Neuron (in vitro differentiated cells): ENCODE measurements around the gene LTN1.
"Not testable (repeated sequence)": the region's sequence is repeated elsewhere in the genome, so short reads cannot be mapped to it uniquely, and the experiment has no call there.

Experiments
- H2AFZ ChIP-seq: one replicate; pipeline ENCODE4 v1.6.1; 2013; ENCODE audit warnings: low read depth, mild to moderate bottlenecking, inconsistent platforms, low read length, moderate library complexity
- H3K27me3 ChIP-seq: one replicate; pipeline ENCODE4 v1.6.1; 2013; ENCODE audit warnings: low read length; ENCODE audit not compliant: insufficient read depth
- H3K36me3 ChIP-seq: one replicate; pipeline ENCODE4 v1.6.1; 2013; ENCODE audit warnings: low read length; ENCODE audit not compliant: insufficient read depth
- H3K4me1 ChIP-seq: one replicate; pipeline ENCODE4 v1.6.1; 2013; ENCODE audit warnings: low read length; ENCODE audit not compliant: insufficient read depth
- H3K4me3 ChIP-seq: 2 replicates; pipeline ENCODE4 v1.5.1; 2013; ENCODE audit warnings: mild to moderate bottlenecking, low read length, moderate library complexity
- H3K9me3 ChIP-seq: one replicate; pipeline ENCODE4 v1.6.1; 2013; ENCODE audit warnings: low read length

LTN1 gene

DNA sequence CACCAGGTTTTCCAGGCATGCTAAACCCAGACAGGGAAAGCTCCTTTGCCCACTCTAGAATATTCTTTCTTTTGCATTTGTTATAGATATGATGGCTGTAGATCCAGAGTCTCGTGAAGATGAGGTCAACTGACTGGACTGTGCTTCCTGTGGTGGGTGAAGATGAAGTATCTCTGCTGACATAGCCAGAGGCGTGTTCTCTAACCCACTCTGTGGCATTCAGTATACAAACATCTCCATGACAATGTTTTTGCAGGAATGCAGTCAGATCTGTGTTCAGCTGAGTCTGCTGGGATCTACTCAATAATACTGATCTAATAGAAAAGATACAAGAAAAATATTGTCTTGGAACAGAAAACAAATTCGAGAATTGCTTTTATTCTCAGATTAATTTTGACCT is 15.1 kb upstream of the LTN1 start:
- H3K36me3 ChIP-seq, result no peaks in the 10 kb centered on the region
- peak overlapping the region; percentile 29 for H2AFZ ChIP-seq
- H3K27me3 ChIP-seq, result no peaks in the 10 kb centered on the region
- no peak overlapping the region for H3K4me3 ChIP-seq
- peaks cover 8% of the 10 kb centered on the region for H3K4me1 ChIP-seq
- no peaks in the 10 kb centered on the region for H3K9me3 ChIP-seq

DNA sequence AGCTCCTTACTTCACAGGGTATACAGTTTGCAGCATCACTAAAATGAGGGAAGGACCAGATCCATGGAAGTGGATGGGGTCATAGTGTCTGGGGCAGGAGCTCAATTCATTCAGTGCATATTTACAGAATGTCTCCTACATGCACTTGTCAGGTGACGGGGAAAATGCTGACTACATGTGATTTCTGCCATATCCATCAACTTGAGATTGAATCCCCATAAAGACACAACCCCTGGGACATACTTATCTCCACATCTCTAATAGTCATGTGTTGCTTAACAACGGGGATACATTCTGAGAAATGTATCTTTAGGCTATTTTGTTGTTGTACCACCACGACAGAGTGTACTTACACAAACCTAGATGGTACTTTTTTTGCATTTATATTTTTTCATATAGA is 14.5 kb upstream of the LTN1 start:
- peaks cover 8% of the 10 kb centered on the region for H3K4me1 ChIP-seq
- no peak overlapping the region for H2AFZ ChIP-seq
- H3K9me3 ChIP-seq, result no peaks in the 10 kb centered on the region
- no peak overlapping the region for H3K4me3 ChIP-seq
- H3K27me3 ChIP-seq, result no peaks in the 10 kb centered on the region
- no peaks in the 10 kb centered on the region for H3K36me3 ChIP-seq

DNA sequence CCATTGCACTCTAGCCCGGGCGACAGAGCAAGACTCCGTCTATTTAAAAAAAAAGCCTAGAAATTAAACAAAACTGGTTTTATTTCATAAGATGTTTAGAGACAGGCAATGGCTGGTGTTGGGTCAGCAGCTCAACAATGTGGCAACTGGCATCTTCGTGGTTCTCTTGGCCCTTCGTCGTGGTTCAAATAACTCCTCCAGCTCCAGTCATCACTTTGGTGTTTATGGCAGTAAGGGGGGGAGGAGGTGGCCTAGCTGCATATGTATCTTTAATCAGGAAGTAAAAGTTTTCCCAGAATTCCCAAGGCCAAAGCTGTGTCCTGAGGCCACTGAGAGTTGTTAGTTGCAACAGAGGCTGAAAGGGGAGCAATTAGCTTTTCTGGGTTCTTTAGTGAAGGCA is 13.0 kb upstream of the LTN1 start:
- peaks cover 8% of the 10 kb centered on the region for H3K4me1 ChIP-seq
- no peaks in the 10 kb centered on the region for H3K9me3 ChIP-seq
- no peak overlapping the region for H3K4me3 ChIP-seq
- H3K27me3 ChIP-seq, result no peaks in the 10 kb centered on the region
- H2AFZ ChIP-seq, result no peak overlapping the region
- no peaks in the 10 kb centered on the region for H3K36me3 ChIP-seq

DNA sequence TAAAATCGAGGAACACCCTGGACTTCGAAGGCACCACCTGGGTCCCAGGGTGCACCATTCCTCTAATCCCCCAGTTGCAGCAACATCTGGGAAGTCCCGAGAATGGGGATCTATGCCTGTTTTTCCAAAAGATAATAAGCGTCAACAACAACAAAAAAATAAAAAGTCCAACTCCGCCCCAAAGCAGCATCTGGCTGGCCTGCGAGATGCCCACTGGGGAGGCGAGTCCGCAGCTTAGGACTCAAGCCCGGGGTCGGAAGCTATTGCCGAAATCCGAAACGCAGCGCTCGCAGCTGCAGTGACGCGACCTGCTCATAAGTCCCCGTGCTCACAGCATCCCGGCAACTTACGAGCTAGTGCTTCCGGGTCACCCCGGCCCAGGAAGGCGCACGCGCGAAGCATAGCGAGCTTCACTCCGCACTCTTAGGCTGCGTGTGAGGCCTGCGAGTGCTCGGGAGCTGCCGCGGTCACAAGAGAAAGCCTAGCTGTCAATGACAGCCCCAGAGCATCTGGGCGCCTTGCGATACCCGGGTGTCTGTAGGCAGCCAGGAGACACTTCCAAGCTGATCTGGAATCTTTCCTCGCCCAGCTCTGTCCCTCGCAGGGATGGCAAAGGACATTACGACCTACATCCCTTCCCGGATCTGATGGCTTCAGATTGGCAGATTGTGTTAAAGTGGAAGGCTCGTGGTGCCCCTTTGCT is 9.9 kb upstream of the LTN1 start:
- Histone ChIP-seq H3K36me3 (no peaks in the 10 kb centered on the region), H3K4me3 (peak overlapping the region; percentile 82), H3K27me3 (no peaks in the 10 kb centered on the region), H3K9me3 (no peaks in the 10 kb centered on the region), H2AFZ (peak overlapping the region; percentile 43), H3K4me1 (peaks cover 5% of the 10 kb centered on the region)

DNA sequence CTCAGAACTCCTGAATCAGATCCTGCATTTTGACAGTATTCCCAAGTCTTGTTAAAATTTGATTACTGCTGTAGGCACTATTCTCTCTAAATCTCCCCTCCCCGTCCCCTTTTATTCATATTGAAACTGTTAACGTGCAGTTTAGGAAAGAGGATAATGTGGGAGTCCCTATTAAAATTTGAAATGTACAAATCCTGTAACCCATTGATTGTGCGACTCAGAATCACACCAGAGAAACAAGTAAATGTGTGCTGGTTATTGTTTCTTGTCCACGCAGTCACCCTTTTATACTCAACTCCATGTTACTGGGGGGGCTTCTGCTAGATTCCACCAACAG is 584 bp upstream of the LTN1 start:
- Histone ChIP-seq H3K27me3 (no peaks in the 10 kb centered on the region), H3K36me3 (peaks cover 12% of the 10 kb centered on the region), H3K4me3 (peak overlapping the region; percentile 72), H3K4me1 (peaks cover 16% of the 10 kb centered on the region), H2AFZ (peak overlapping the region; percentile 55), H3K9me3 (no peaks in the 10 kb centered on the region)

DNA sequence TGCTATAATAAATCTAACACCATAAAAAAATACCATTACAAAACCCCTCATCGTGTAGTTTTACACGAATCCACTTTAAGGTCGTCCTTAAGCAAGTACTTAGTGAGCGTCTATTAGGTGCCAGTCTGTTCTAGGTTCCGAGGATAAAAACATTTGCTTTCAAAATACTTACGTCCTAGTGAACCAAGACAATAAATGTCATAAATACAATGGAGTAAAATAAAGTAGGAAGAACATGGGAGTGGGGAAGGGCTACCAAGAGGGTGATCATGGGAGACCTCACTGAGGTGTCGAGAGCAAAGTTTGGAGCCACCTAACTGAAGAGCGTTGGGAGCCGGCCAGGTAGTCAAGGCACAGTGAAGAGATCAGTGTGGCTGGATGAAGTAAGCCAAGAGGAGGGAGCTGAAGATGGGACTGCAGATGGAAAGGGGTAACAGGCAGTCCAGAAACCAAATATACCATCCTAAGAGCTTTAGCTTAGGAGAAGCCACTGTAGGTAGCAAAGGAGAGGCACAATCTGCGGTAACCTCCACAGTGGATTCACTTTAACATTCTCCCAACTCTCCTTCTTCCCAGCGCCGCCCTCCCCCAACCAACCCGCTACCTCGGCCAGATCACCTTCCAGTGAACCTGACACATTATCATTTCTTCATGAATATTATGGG is 684 bp downstream of the LTN1 start:
- Histone ChIP-seq H3K9me3 (no peaks in the 10 kb centered on the region), H3K36me3 (peaks cover 12% of the 10 kb centered on the region), H3K4me1 (peaks cover 16% of the 10 kb centered on the region), H3K27me3 (no peaks in the 10 kb centered on the region), H3K4me3 (peak overlapping the region; percentile 72), H2AFZ (peak overlapping the region; percentile 23)

DNA sequence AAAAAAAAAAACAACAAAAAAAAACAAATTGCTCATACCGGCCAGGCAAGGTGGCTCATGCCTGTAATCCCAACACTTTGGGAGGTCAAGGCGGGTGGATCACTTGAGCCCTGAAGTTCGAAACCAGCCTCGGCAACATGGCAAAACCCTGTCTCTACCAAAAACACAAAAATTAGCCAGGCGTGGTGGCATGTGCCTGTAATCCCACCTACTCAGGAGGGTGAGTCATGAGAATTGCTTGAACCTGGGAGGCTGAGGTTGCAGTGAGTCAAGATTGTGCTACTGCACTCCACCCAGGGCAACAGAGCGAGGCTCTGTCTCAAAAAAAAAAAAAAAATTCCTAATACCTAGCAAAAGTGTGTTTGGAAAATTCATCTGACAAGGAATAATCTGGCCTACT is 4.5 kb downstream of the LTN1 start:
- not testable (repeated sequence) for H3K4me3 ChIP-seq, H2AFZ ChIP-seq, H3K27me3 ChIP-seq, H3K9me3 ChIP-seq
- peaks cover 32% of the 10 kb centered on the region for H3K36me3 ChIP-seq
- peaks cover 11% of the 10 kb centered on the region for H3K4me1 ChIP-seq

DNA sequence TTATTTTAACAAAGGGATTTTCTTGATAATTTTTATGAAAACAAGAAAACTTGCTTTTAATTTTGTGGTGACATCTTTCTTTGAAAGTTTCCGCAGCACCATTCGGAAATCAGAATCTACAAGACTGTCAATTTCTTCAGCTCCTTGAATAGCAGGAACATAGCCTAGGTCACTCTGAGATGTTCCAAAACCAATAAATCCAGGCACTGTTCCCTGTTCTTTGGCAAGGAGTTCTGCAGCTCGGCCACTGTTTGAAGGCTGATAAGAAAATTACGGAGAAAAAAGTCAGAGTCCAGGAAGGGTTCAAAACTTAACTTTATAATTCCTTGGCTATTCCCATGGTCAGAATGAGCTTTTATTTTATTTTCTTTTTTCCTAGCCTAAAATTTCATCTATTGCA is 6.0 kb downstream of the LTN1 start:
- Histone ChIP-seq H3K9me3 (no peaks in the 10 kb centered on the region), H3K27me3 (no peaks in the 10 kb centered on the region), H2AFZ (no peak overlapping the region), H3K4me3 (no peak overlapping the region), H3K36me3 (peaks cover 46% of the 10 kb centered on the region), H3K4me1 (peaks cover 9% of the 10 kb centered on the region)

DNA sequence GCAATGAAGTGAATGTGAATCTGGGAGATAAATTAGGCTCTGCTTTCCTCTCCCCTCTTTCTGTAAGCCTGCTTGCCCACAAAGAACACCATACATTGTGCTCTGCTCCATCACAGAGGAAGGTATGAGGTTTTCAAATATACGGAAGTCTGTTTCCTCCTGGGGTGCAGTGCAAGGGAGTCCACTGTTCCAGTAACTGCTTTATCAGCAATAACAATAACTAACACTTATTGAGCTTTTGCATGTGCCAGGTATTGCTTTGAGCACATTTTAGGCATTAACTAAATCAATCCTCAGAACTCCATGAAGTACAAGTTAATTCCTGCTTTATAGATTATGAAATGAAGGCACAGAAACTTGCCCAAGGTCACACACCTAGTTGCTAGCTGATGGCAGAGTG is 10.0 kb downstream of the LTN1 start:
- Histone ChIP-seq H3K27me3 (no peaks in the 10 kb centered on the region), H3K4me3 (no peak overlapping the region), H3K9me3 (no peaks in the 10 kb centered on the region), H3K4me1 (no peaks in the 10 kb centered on the region), H2AFZ (no peak overlapping the region), H3K36me3 (peaks cover 63% of the 10 kb centered on the region)

DNA sequence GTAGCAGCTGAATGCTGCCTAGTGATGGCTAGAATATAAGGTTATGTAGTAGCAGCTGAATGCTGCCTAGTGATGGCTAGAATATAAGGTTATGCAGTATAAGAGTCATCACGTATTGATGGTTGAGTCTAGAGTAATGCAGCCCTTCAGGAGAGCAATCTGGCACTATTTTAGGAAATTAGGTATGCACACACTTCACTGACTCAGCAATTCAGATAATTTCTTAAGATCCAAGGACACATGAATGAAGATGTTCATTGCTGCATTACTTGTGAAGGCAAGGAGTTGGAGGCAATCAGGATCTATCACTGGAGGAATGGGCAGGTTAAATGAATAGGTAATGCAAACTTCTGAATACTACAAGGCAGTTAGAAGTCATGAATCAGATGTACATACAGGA is 13.6 kb downstream of the LTN1 start:
- peaks cover 62% of the 10 kb centered on the region for H3K36me3 ChIP-seq
- H3K9me3 ChIP-seq, result no peaks in the 10 kb centered on the region
- H3K4me3 ChIP-seq, result no peak overlapping the region
- no peaks in the 10 kb centered on the region for H3K4me1 ChIP-seq
- H3K27me3 ChIP-seq, result no peaks in the 10 kb centered on the region
- H2AFZ ChIP-seq, result no peak overlapping the region

DNA sequence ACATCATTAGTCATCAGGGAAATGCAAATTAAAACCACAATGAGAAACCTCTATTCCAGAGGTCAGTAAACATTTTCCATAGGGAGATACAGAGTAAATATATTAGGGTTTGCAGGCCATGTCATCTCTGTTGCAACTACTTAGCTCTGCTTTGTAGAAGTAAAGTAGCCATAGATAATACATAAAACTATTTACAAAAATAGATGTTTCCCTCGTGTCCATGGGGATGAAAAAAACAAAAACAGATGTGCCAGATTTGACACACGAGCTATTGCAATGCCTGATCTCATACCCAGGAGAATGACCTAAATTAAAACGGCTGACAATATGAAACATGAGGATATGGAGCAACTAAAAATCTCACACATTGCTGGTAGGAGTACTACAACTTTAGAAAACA is 17.3 kb downstream of the LTN1 start:
- peaks cover 35% of the 10 kb centered on the region for H3K36me3 ChIP-seq

DNA sequence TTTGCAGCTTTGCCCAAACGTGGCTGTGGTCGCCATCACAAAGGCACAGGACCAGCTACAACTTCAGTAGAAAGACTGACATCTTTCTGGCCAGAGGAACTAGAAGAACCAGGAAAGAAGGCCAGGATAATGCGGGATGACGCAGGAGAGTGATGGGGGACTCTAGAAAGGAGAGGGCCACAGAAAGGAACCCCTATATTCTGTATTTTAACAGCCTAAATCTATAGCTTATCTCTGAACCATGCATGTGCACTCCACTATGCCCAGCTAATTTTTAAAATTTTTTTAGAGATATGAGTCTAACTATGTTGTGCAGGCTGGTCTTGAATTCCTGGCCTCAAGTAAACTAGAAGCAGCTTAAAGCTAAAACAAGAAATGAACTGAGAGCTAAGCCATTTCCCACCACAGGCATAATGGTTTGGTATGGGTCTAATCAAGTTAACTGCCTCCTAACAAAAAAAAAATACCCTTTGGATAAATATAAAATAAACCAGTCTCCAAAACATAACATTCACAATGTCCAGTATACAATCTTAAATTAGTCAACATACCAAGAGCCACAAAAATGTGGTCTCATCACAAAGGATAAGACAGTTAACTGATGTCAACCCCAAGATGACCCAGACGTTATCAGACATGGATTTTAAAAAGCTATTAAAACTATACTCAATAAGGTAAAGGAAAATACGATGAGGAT is 18.0 kb downstream of the LTN1 start:
- H3K36me3 ChIP-seq, result peaks cover 35% of the 10 kb centered on the region
- no peak overlapping the region for H3K4me3 ChIP-seq
- no peaks in the 10 kb centered on the region for H3K27me3 ChIP-seq
- H3K4me1 ChIP-seq, result peaks cover 11% of the 10 kb centered on the region
- no peak overlapping the region for H2AFZ ChIP-seq
- H3K9me3 ChIP-seq, result peaks cover 5% of the 10 kb centered on the region

More for the DNA sequence above, 17.3 kb downstream of the LTN1 start:
- no peak overlapping the region for H3K4me3 ChIP-seq
- peaks cover 5% of the 10 kb centered on the region for H3K9me3 ChIP-seq
- no peaks in the 10 kb centered on the region for H3K27me3 ChIP-seq
- H3K4me1 ChIP-seq, result peaks cover 11% of the 10 kb centered on the region
- no peak overlapping the region for H2AFZ ChIP-seq

DNA sequence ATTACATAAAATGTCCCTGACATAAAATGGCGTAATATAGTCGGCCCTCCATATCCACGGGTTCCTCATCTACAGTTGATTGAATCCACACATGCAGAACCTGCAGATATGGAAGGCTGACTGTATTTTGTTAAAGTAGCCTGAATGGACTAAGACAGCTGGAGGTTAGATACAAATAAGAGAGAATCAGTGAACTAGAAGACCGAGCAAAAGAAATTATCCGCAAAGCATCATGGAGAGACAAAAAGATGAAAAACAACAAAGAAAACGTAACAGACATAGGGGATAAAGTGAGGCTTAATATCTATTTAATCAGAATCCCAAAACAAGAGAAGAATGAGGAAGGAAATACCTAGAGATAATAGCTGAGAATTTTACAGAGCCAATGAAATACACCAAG is 20.3 kb downstream of the LTN1 start:
- Histone ChIP-seq H3K4me3 (no peak overlapping the region), H2AFZ (no peak overlapping the region), H3K27me3 (no peaks in the 10 kb centered on the region), H3K9me3 (peaks cover 5% of the 10 kb centered on the region), H3K4me1 (peaks cover 11% of the 10 kb centered on the region), H3K36me3 (peaks cover 33% of the 10 kb centered on the region)
